HG03571 (cell line): Measurements from ENCODE around the gene SAV1.

ENCODE experiments used
- ATAC-seq: cut with Tn5 transposase; IDR thresholded peaks from one replicate; pipeline ENCODE4 v1.9.1; 2021; ENCODE audit not compliant: unreplicated experiment

SAV1 gene

GRCh38 chr14:50610465-50610864, 57.6 kb downstream of the SAV1 start:
- no peak for ATAC-seq

- ATAC-seq: no peak
Measured at GRCh38 chr14:50608302-50608851, 59.7 kb downstream of the SAV1 start.

GRCh38 chr14:50607761-50608160, 60.3 kb downstream of the SAV1 start:
- ATAC-seq: no peak

DNA sequence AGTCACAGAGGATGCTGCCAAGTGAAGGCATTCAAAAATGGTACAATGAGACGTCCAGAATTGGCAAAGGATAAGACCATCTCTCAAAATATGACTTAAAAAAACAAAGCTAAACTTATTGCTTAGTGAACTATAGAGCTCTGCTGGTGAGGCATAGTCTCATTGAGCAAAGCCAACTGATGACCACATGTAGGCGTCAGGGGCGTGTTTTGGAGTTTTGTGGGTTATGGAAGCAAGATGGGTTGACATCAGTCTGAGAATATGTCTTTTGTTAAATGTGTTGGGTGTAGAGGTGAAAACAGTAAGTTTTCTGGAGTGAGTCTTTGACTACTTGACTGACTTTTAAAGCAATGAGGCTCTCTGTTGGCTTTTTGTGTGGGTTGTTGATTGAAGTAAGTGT, 60.9 kb downstream of the SAV1 start:
- ATAC-seq: no peak

- ATAC-seq: no peak
Measured at GRCh38 chr14:50606468-50606867, 61.6 kb downstream of the SAV1 start.

- no peak for ATAC-seq
Measured at GRCh38 chr14:50605766-50606165, 62.3 kb downstream of the SAV1 start.

GRCh38 chr14:50603565-50603964, 64.5 kb downstream of the SAV1 start:
- no peak for ATAC-seq

- ATAC-seq: no peak
Measured at GRCh38 chr14:50602035-50602434, 66.1 kb downstream of the SAV1 start.

DNA sequence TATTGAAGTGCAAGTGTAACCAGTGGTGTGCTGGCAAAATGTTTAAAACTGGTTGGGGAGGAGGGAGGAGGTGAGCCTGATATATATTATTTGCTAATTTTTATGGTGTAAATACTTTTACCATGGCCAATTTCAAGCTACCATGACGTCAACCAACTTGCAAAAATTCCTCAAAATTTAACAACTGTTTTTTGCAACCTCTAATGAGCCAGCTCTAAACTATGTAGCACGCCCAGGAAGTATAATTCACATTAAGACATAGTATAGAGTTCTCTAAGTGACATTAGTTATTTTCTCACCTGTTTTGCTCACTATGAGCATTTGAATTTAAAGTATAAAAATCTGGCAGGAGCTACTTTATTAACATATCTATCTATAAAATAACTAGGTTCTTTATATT, 66.7 kb downstream of the SAV1 start:
- ATAC-seq: no peak

GRCh38 chr14:50600849-50601248, 67.3 kb downstream of the SAV1 start:
- ATAC-seq: no peak

DNA sequence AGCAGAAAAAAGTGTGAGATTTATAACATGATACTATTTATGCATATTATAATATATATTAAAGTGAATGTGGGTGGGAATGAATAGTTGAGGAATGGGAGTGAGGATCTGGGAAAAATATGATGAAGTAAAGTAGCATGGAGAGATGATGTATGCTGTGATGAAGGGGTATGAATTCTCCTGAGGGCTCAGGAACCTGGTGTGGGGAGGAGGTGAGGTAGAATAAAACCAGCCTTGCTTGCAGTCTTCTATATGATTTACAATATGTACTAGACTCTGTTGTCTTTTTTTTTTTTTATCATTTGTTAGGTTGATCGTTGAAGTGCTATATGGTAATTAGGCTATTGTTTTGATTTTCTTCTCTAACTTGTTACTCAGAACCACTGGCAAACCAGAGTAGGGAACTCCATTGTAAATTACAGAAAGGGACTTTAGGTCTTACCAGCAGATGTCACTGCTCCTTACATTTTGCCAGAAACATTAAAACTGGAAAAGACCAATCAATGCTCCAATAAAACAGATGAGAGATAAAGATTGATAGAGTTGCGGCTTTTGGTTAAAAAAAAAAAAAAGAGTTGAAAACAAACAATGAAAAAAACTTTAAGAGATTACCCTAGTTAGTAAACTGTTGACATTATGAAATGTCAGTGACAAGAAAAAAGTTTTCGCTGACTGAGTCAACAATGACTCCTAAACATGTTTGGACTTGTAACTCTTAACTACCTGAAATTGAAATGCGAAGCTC, 68.2 kb downstream of the SAV1 start:
- ATAC-seq: no peak

GRCh38 chr14:50598765-50599164, 69.3 kb downstream of the SAV1 start:
- no peak for ATAC-seq

GRCh38 chr14:50594577-50595316, 73.4 kb downstream of the SAV1 start:
- ATAC-seq: no peak

GRCh38 chr14:50590464-50590863, 77.6 kb downstream of the SAV1 start:
- ATAC-seq: no peak
